Fibroblast of peridontal ligament (primary cell): ENCODE results near the gene CNTNAP5.

Source experiments
- DNase-seq: peaks from one replicate; pipeline ENCODE4 v3.0.0-alpha.2; 2010; ENCODE audit errors: extremely low read depth

CNTNAP5 gene

GRCh38 chr2:124692216-124692615 lies 667.1 kb downstream of the CNTNAP5 start:
- DNase-seq = no peak

- DNase-seq = no peak
Observed at GRCh38 chr2:124692707-124693106, 667.6 kb downstream of the CNTNAP5 start.

- DNase-seq = no peak
Observed at GRCh38 chr2:124693156-124693555, 668.1 kb downstream of the CNTNAP5 start.

- DNase-seq = no peak
Observed at GRCh38 chr2:124698979-124699565, 674.0 kb downstream of the CNTNAP5 start.

GRCh38 chr2:124702777-124703176 lies 677.7 kb downstream of the CNTNAP5 start:
- DNase-seq = no peak

GRCh38 chr2:124704071-124704925 lies 679.2 kb downstream of the CNTNAP5 start:
- DNase-seq = no peak

GRCh38 chr2:124708661-124709060 lies 683.6 kb downstream of the CNTNAP5 start:
- DNase-seq = no peak

- no peak for DNase-seq
Observed at GRCh38 chr2:124713969-124714368, 688.9 kb downstream of the CNTNAP5 start.

- DNase-seq = no peak
Observed at GRCh38 chr2:124725187-124725586, 700.1 kb downstream of the CNTNAP5 start.

GRCh38 chr2:124740636-124741035 lies 715.5 kb downstream of the CNTNAP5 start:
- no peak for DNase-seq

- no peak for DNase-seq
Observed at GRCh38 chr2:124753842-124754241, 728.8 kb downstream of the CNTNAP5 start.

GRCh38 chr2:124755386-124755785 lies 730.3 kb downstream of the CNTNAP5 start:
- no peak for DNase-seq

GRCh38 chr2:124756048-124756447 lies 731.0 kb downstream of the CNTNAP5 start:
- DNase-seq = no peak

GRCh38 chr2:124762388-124762787 lies 737.3 kb downstream of the CNTNAP5 start:
- DNase-seq = no peak

- DNase-seq = no peak
Observed at GRCh38 chr2:124763611-124764010, 738.5 kb downstream of the CNTNAP5 start.

- no peak for DNase-seq
Observed at GRCh38 chr2:124774781-124775180, 749.7 kb downstream of the CNTNAP5 start.

GRCh38 chr2:124776332-124776731 lies 751.2 kb downstream of the CNTNAP5 start:
- DNase-seq = no peak

GRCh38 chr2:124778076-124778475 lies 753.0 kb downstream of the CNTNAP5 start:
- peak; percentile 5 for DNase-seq

- DNase-seq = no peak
Observed at GRCh38 chr2:124796647-124797046, 771.6 kb downstream of the CNTNAP5 start.

GRCh38 chr2:124797049-124797448 lies 772.0 kb downstream of the CNTNAP5 start:
- no peak for DNase-seq

- DNase-seq = peak; percentile 7
Observed at GRCh38 chr2:124798551-124798950, 773.5 kb downstream of the CNTNAP5 start.

GRCh38 chr2:124804014-124804940 lies 779.2 kb downstream of the CNTNAP5 start:
- DNase-seq = peak; percentile 54
